Measurements from ENCODE around the gene TRPM2. TPM values are rescaled to one million over a fixed set of nuclear protein-coding genes. Genes with fewer than 3 reads are reported as not detected.

Gene TRPM2
- total RNA-seq, 4 donors from 2014 or later = 3.9 to 9.3 (median 6.6) TPM

- TF ChIP-seq CTCF (IDR thresholded peaks at IDR 0.05) = no peak
- ATAC-seq (ENCODE audit: low FRiP score) = no peak
- no peak for DNase-seq (ENCODE audit: low spot score)
Observed at GRCh38 chr21:44483288-44484237, 130.1 kb downstream of the TRPM2 start.

- no peak for TF ChIP-seq CTCF (IDR thresholded peaks at IDR 0.05)
- DNase-seq (ENCODE audit: low spot score) (no peak), ATAC-seq (ENCODE audit: low FRiP score) (no peak)
Observed at GRCh38 chr21:44484498-44485253, 131.3 kb downstream of the TRPM2 start.

GRCh38 chr21:44485254-44485793 lies 131.9 kb downstream of the TRPM2 start:
- no peak for TF ChIP-seq CTCF (IDR thresholded peaks at IDR 0.05)
- ATAC-seq (ENCODE audit: low FRiP score) = no peak
- DNase-seq (ENCODE audit: low spot score) = no peak

GRCh38 chr21:44485796-44486195 lies 132.4 kb downstream of the TRPM2 start:
- DNase-seq (ENCODE audit: low spot score) (no peak), ATAC-seq (ENCODE audit: low FRiP score) (no peak)
- TF ChIP-seq CTCF (IDR thresholded peaks at IDR 0.05) = no peak

GRCh38 chr21:44486302-44486701 lies 132.9 kb downstream of the TRPM2 start:
- ATAC-seq (ENCODE audit: low FRiP score) (no peak), DNase-seq (ENCODE audit: low spot score) (no peak)
- TF ChIP-seq CTCF (IDR thresholded peaks at IDR 0.05) = no peak

- TF ChIP-seq CTCF (IDR thresholded peaks at IDR 0.05) = no peak
- no peak for DNase-seq (ENCODE audit: low spot score)
- ATAC-seq (ENCODE audit: low FRiP score) = no peak
Observed at GRCh38 chr21:44487831-44488230, 134.4 kb downstream of the TRPM2 start.
